ENCODE data around the gene THSD8. TPM values are rescaled to one million over a fixed set of nuclear protein-coding genes. Genes with fewer than 3 reads are reported as not detected.

Gene THSD8
- polyA plus RNA-seq, 1 experiment, result 1.6 TPM

- peak overlapping the region; percentile 83 for H3K27ac ChIP-seq (ENCODE audit: low read depth, low read length)
- ChIA-PET POLR2A (interaction anchor here (1.0 kb wide), 1 partner anchor 9 kb away, joined by 3 read pairs; no protein-coding TSS in a partner anchor), CTCF (interaction anchor here (0.9 kb wide), 1 partner anchor 18 kb away, joined by 6 read pairs; no protein-coding TSS in a partner anchor)
- DNase-seq (ENCODE audit: low read depth, low spot score), result no peak
- H3K9me3 ChIP-seq (ENCODE audit: control insufficient read depth, insufficient read depth, low read length), result no peaks in the 10 kb centered on the region; the same call in 1 of the 2 replicates
- H3K4me3 ChIP-seq (ENCODE audit: low read depth, low read length), result no peak overlapping the region
- H3K27me3 ChIP-seq (ENCODE audit: control insufficient read depth, insufficient read depth, low read length), result no peaks in the 10 kb centered on the region
- TF ChIP-seq CTCF (IDR thresholded peaks at IDR 0.05; ENCODE audit: low read depth, low read length), result no peak
These were observed 17.9 kb upstream of the THSD8 start for GRCh38 chr19:12783849-12784393.

GRCh38 chr19:12784394-12784870, 17.4 kb upstream of the THSD8 start:
- no peak for TF ChIP-seq CTCF (IDR thresholded peaks at IDR 0.05; ENCODE audit: low read depth, low read length)
- no peak for DNase-seq (ENCODE audit: low read depth, low spot score)
- H3K9me3 ChIP-seq (ENCODE audit: control insufficient read depth, insufficient read depth, low read length), result no peaks in the 10 kb centered on the region; the same call in 1 of the 2 replicates
- H3K27me3 ChIP-seq (ENCODE audit: control insufficient read depth, insufficient read depth, low read length), result no peaks in the 10 kb centered on the region
- H3K27ac ChIP-seq (ENCODE audit: low read depth, low read length), result peak overlapping the region; percentile 47
- CTCF ChIA-PET, result no interaction called here
- POLR2A ChIA-PET, result interaction anchor here (1.0 kb wide), 1 partner anchor 8 kb away, joined by 3 read pairs; no protein-coding TSS in a partner anchor
- no peak overlapping the region for H3K4me3 ChIP-seq (ENCODE audit: low read depth, low read length)

GRCh38 chr19:12784871-12785430, 16.9 kb upstream of the THSD8 start:
- Histone ChIP-seq H3K9me3 (ENCODE audit: control insufficient read depth, insufficient read depth, low read length) (no peaks in the 10 kb centered on the region; the same call in 1 of the 2 replicates), H3K27ac (ENCODE audit: low read depth, low read length) (peak overlapping the region; percentile 47), H3K4me3 (ENCODE audit: low read depth, low read length) (no peak overlapping the region), H3K27me3 (ENCODE audit: control insufficient read depth, insufficient read depth, low read length) (no peaks in the 10 kb centered on the region)
- ChIA-PET CTCF (interaction anchor here (1.4 kb wide), 1 partner anchor 11 kb away, joined by 4 read pairs; no protein-coding TSS in a partner anchor), POLR2A (no interaction called here)
- no peak for DNase-seq (ENCODE audit: low read depth, low spot score)
- no peak for TF ChIP-seq CTCF (IDR thresholded peaks at IDR 0.05; ENCODE audit: low read depth, low read length)

GRCh38 chr19:12785431-12786031, 16.3 kb upstream of the THSD8 start:
- ChIA-PET CTCF (interaction anchor here (1.4 kb wide), 1 partner anchor 11 kb away, joined by 4 read pairs; no protein-coding TSS in a partner anchor), POLR2A (no interaction called here)

More at GRCh38 chr19:12785431-12786031, 16.3 kb upstream of the THSD8 start:
- H3K27ac ChIP-seq (ENCODE audit: low read depth, low read length), result peak overlapping the region; percentile 31
- no peak for DNase-seq (ENCODE audit: low read depth, low spot score)
- TF ChIP-seq CTCF (IDR thresholded peaks at IDR 0.05; ENCODE audit: low read depth, low read length), result no peak
- no peaks in the 10 kb centered on the region for H3K27me3 ChIP-seq (ENCODE audit: control insufficient read depth, insufficient read depth, low read length)
- no peaks in the 10 kb centered on the region; the same call in 1 of the 2 replicates for H3K9me3 ChIP-seq (ENCODE audit: control insufficient read depth, insufficient read depth, low read length)
- H3K4me3 ChIP-seq (ENCODE audit: low read depth, low read length), result no peak overlapping the region
